ENCODE data around the gene OTUB2.

- TF ChIP-seq CTCF (IDR thresholded peaks at IDR 0.05), result no peak
- TF ChIP-seq POLR2A (IDR thresholded peaks at IDR 0.05), result no peak
These were observed 36.3 kb downstream of the OTUB2 start for GRCh38 chr14:94062344-94062940.

Data from right lobe of liver (tissue), 4 donors.